ENCODE measurements around the gene MSL3B.
"Not testable (repeated sequence)": the region's sequence is repeated elsewhere in the genome, so short reads cannot be mapped to it uniquely, and the experiment has no call there.

Gene MSL3B

GRCh38 chr2:233896253-233896652 lies 28.1 kb upstream of the MSL3B start:
- not testable (repeated sequence) for H3K4me1 ChIP-seq (ENCODE audit: control insufficient read depth in 3 of 3, insufficient read depth in 2 of 3, low read depth in 1 of 3, low read length in 2 of 3); H3K27me3 ChIP-seq (ENCODE audit: control insufficient read depth in 3 of 3, insufficient read depth in 3 of 3, low read length in 3 of 3); H3K9me3 ChIP-seq (ENCODE audit: control insufficient read depth in 2 of 2, insufficient read depth in 1 of 2, low read depth in 1 of 2, low read length in 1 of 2); H3K36me3 ChIP-seq (ENCODE audit: control insufficient read depth in 3 of 3, insufficient read depth in 2 of 3, low read depth in 1 of 3, low read length in 3 of 3); FAIRE-seq; H3K4me3 ChIP-seq (ENCODE audit: low read depth in 1 of 3, low read length in 3 of 3); DNase-seq; H3K27ac ChIP-seq (ENCODE audit: low read depth in 1 of 3, low read length in 2 of 3)
- 74 to 90% (median 76%) methylated on average over 2 of the region's 2 CpGs for WGBS, 3 donors

- no peak for DNase-seq
- FAIRE-seq, result no peak
- Histone ChIP-seq H3K36me3 (ENCODE audit: control insufficient read depth in 3 of 3, insufficient read depth in 2 of 3, low read depth in 1 of 3, low read length in 3 of 3) (no peaks in the 10 kb centered on the region), H3K27ac (ENCODE audit: low read depth in 1 of 3, low read length in 2 of 3) (no peak overlapping the region), H3K4me1 (ENCODE audit: control insufficient read depth in 3 of 3, insufficient read depth in 2 of 3, low read depth in 1 of 3, low read length in 2 of 3) (no peaks in the 10 kb centered on the region), H3K27me3 (ENCODE audit: control insufficient read depth in 3 of 3, insufficient read depth in 3 of 3, low read length in 3 of 3) (peaks cover 0 to 8% (median 0%) of the 10 kb centered on the region in 3 donors), H3K4me3 (ENCODE audit: low read depth in 1 of 3, low read length in 3 of 3) (no peak overlapping the region), H3K9me3 (ENCODE audit: control insufficient read depth in 2 of 2, insufficient read depth in 1 of 2, low read depth in 1 of 2, low read length in 1 of 2) (no peaks in the 10 kb centered on the region)
- 72 to 89% (median 83%) methylated on average over 2 of the region's 2 CpGs for WGBS, 3 donors
Observed at GRCh38 chr2:233892793-233893192, 24.6 kb upstream of the MSL3B start.

- Histone ChIP-seq H3K4me3 (ENCODE audit: low read depth in 1 of 3, low read length in 3 of 3) (no peak overlapping the region), H3K27ac (ENCODE audit: low read depth in 1 of 3, low read length in 2 of 3) (no peak overlapping the region), H3K27me3 (ENCODE audit: control insufficient read depth in 3 of 3, insufficient read depth in 3 of 3, low read length in 3 of 3) (no peaks in the 10 kb centered on the region), H3K9me3 (ENCODE audit: control insufficient read depth in 2 of 2, insufficient read depth in 1 of 2, low read depth in 1 of 2, low read length in 1 of 2) (no peaks in the 10 kb centered on the region), H3K36me3 (ENCODE audit: control insufficient read depth in 3 of 3, insufficient read depth in 2 of 3, low read depth in 1 of 3, low read length in 3 of 3) (no peaks in the 10 kb centered on the region), H3K4me1 (ENCODE audit: control insufficient read depth in 3 of 3, insufficient read depth in 2 of 3, low read depth in 1 of 3, low read length in 2 of 3) (no peaks in the 10 kb centered on the region)
- FAIRE-seq (no peak), DNase-seq (no peak)
Observed at GRCh38 chr2:233882353-233882752, 14.2 kb upstream of the MSL3B start.

- not testable (repeated sequence) for H3K9me3 ChIP-seq (ENCODE audit: control insufficient read depth in 2 of 2, insufficient read depth in 1 of 2, low read depth in 1 of 2, low read length in 1 of 2); FAIRE-seq; H3K4me1 ChIP-seq (ENCODE audit: control insufficient read depth in 3 of 3, insufficient read depth in 2 of 3, low read depth in 1 of 3, low read length in 2 of 3); DNase-seq; H3K27me3 ChIP-seq (ENCODE audit: control insufficient read depth in 3 of 3, insufficient read depth in 3 of 3, low read length in 3 of 3); H3K4me3 ChIP-seq (ENCODE audit: low read depth in 1 of 3, low read length in 3 of 3); H3K36me3 ChIP-seq (ENCODE audit: control insufficient read depth in 3 of 3, insufficient read depth in 2 of 3, low read depth in 1 of 3, low read length in 3 of 3); H3K27ac ChIP-seq (ENCODE audit: low read depth in 1 of 3, low read length in 2 of 3)
- 40 to 46% (median 43%) methylated on average over 2 of the region's 2 CpGs for WGBS, 3 donors
Observed at GRCh38 chr2:233872125-233872524, 3.9 kb upstream of the MSL3B start.

GRCh38 chr2:233871432-233871831 lies 3.2 kb upstream of the MSL3B start:
- no peak for DNase-seq
- no peak overlapping the region for H3K4me3 ChIP-seq (ENCODE audit: low read depth in 1 of 3, low read length in 3 of 3)
- no peak overlapping the region for H3K27ac ChIP-seq (ENCODE audit: low read depth in 1 of 3, low read length in 2 of 3)
- peaks cover 0 to 3% (median 0%) of the 10 kb centered on the region in 3 donors for H3K4me1 ChIP-seq (ENCODE audit: control insufficient read depth in 3 of 3, insufficient read depth in 2 of 3, low read depth in 1 of 3, low read length in 2 of 3)
- WGBS, 3 donors, result 59 to 65% (median 63%) methylated on average over 4 of the region's 4 CpGs
- H3K27me3 ChIP-seq (ENCODE audit: control insufficient read depth in 3 of 3, insufficient read depth in 3 of 3, low read length in 3 of 3), result peaks cover 0 to 7% (median 2%) of the 10 kb centered on the region in 3 donors
- FAIRE-seq, result no peak
- peaks cover 0 to 2% (median 0%) of the 10 kb centered on the region in 3 donors for H3K36me3 ChIP-seq (ENCODE audit: control insufficient read depth in 3 of 3, insufficient read depth in 2 of 3, low read depth in 1 of 3, low read length in 3 of 3)
- peaks cover 0 to 2% of the 10 kb centered on the region in 2 donors for H3K9me3 ChIP-seq (ENCODE audit: control insufficient read depth in 2 of 2, insufficient read depth in 1 of 2, low read depth in 1 of 2, low read length in 1 of 2)

GRCh38 chr2:233866479-233866878 lies 1.7 kb downstream of the MSL3B start:
- Histone ChIP-seq H3K27ac (ENCODE audit: low read depth in 1 of 3, low read length in 2 of 3) (no peak overlapping the region), H3K27me3 (ENCODE audit: control insufficient read depth in 3 of 3, insufficient read depth in 3 of 3, low read length in 3 of 3) (peaks cover 0 to 2% (median 0%) of the 10 kb centered on the region in 3 donors), H3K36me3 (ENCODE audit: control insufficient read depth in 3 of 3, insufficient read depth in 2 of 3, low read depth in 1 of 3, low read length in 3 of 3) (peaks cover 0 to 3% (median 0%) of the 10 kb centered on the region in 3 donors), H3K9me3 (ENCODE audit: control insufficient read depth in 2 of 2, insufficient read depth in 1 of 2, low read depth in 1 of 2, low read length in 1 of 2) (peaks cover 0 to 8% of the 10 kb centered on the region in 2 donors), H3K4me1 (ENCODE audit: control insufficient read depth in 3 of 3, insufficient read depth in 2 of 3, low read depth in 1 of 3, low read length in 2 of 3) (peaks cover 0 to 3% (median 0%) of the 10 kb centered on the region in 3 donors), H3K4me3 (ENCODE audit: low read depth in 1 of 3, low read length in 3 of 3) (no peak overlapping the region)
- FAIRE-seq (no peak), DNase-seq (no peak)
- WGBS, 3 donors, result 94 to 100% (median 98%) methylated on average over 11 of the region's 11 CpGs

- FAIRE-seq (no peak), DNase-seq (no peak)
- Histone ChIP-seq H3K4me3 (ENCODE audit: low read depth in 1 of 3, low read length in 3 of 3) (no peak overlapping the region), H3K9me3 (ENCODE audit: control insufficient read depth in 2 of 2, insufficient read depth in 1 of 2, low read depth in 1 of 2, low read length in 1 of 2) (peaks cover 0 to 8% of the 10 kb centered on the region in 2 donors), H3K27me3 (ENCODE audit: control insufficient read depth in 3 of 3, insufficient read depth in 3 of 3, low read length in 3 of 3) (peaks cover 0 to 2% (median 0%) of the 10 kb centered on the region in 3 donors), H3K36me3 (ENCODE audit: control insufficient read depth in 3 of 3, insufficient read depth in 2 of 3, low read depth in 1 of 3, low read length in 3 of 3) (peaks cover 0 to 3% (median 0%) of the 10 kb centered on the region in 3 donors), H3K27ac (ENCODE audit: low read depth in 1 of 3, low read length in 2 of 3) (no peak overlapping the region), H3K4me1 (ENCODE audit: control insufficient read depth in 3 of 3, insufficient read depth in 2 of 3, low read depth in 1 of 3, low read length in 2 of 3) (peaks cover 0 to 3% (median 0%) of the 10 kb centered on the region in 3 donors)
- 81 to 97% (median 87%) methylated on average over 3 of the region's 3 CpGs for WGBS, 3 donors
Observed at GRCh38 chr2:233865838-233866237, 2.3 kb downstream of the MSL3B start.

- no peak for FAIRE-seq
- WGBS, 3 donors, result 69 to 89% (median 81%) methylated on average over 4 of the region's 4 CpGs
- Histone ChIP-seq H3K27ac (ENCODE audit: low read depth in 1 of 3, low read length in 2 of 3) (no peak overlapping the region), H3K9me3 (ENCODE audit: control insufficient read depth in 2 of 2, insufficient read depth in 1 of 2, low read depth in 1 of 2, low read length in 1 of 2) (peaks cover 0 to 8% of the 10 kb centered on the region in 2 donors), H3K4me1 (ENCODE audit: control insufficient read depth in 3 of 3, insufficient read depth in 2 of 3, low read depth in 1 of 3, low read length in 2 of 3) (peaks cover 0 to 4% (median 0%) of the 10 kb centered on the region in 3 donors), H3K4me3 (ENCODE audit: low read depth in 1 of 3, low read length in 3 of 3) (no peak overlapping the region), H3K36me3 (ENCODE audit: control insufficient read depth in 3 of 3, insufficient read depth in 2 of 3, low read depth in 1 of 3, low read length in 3 of 3) (peaks cover 0 to 3% (median 0%) of the 10 kb centered on the region in 3 donors), H3K27me3 (ENCODE audit: control insufficient read depth in 3 of 3, insufficient read depth in 3 of 3, low read length in 3 of 3) (no peaks in the 10 kb centered on the region)
- DNase-seq, result no peak
Observed at GRCh38 chr2:233862261-233862768, 5.9 kb downstream of the MSL3B start.

- H3K27me3 ChIP-seq (ENCODE audit: control insufficient read depth in 3 of 3, insufficient read depth in 3 of 3, low read length in 3 of 3), result no peaks in the 10 kb centered on the region
- DNase-seq (no peak), FAIRE-seq (no peak)
- peaks cover 0 to 7% (median 0%) of the 10 kb centered on the region in 3 donors for H3K4me1 ChIP-seq (ENCODE audit: control insufficient read depth in 3 of 3, insufficient read depth in 2 of 3, low read depth in 1 of 3, low read length in 2 of 3)
- H3K4me3 ChIP-seq (ENCODE audit: low read depth in 1 of 3, low read length in 3 of 3), result no peak overlapping the region
- no peaks in the 10 kb centered on the region for H3K36me3 ChIP-seq (ENCODE audit: control insufficient read depth in 3 of 3, insufficient read depth in 2 of 3, low read depth in 1 of 3, low read length in 3 of 3)
- H3K27ac ChIP-seq (ENCODE audit: low read depth in 1 of 3, low read length in 2 of 3), result no peak overlapping the region
- no peaks in the 10 kb centered on the region for H3K9me3 ChIP-seq (ENCODE audit: control insufficient read depth in 2 of 2, insufficient read depth in 1 of 2, low read depth in 1 of 2, low read length in 1 of 2)
- 82 to 90% (median 90%) methylated on average over 4 of the region's 4 CpGs for WGBS, 3 donors
Observed at GRCh38 chr2:233858331-233858730, 9.9 kb downstream of the MSL3B start.
